NCI-H2029 treated with DMSO at 0.1 percent for 48 hours (cell line): ENCODE results near the gene BORCS5.
"Not testable (repeated sequence)": the region's sequence is repeated elsewhere in the genome, so short reads cannot be mapped to it uniquely, and the experiment has no call there.

Source experiments
- DNase-seq: peaks from one replicate; lab custom pipeline; 2025; lab: John Stamatoyannopoulos, UW

BORCS5 gene

GRCh38 chr12:12486661-12487240, 129.9 kb downstream of the BORCS5 start:
- no peak for DNase-seq

DNA sequence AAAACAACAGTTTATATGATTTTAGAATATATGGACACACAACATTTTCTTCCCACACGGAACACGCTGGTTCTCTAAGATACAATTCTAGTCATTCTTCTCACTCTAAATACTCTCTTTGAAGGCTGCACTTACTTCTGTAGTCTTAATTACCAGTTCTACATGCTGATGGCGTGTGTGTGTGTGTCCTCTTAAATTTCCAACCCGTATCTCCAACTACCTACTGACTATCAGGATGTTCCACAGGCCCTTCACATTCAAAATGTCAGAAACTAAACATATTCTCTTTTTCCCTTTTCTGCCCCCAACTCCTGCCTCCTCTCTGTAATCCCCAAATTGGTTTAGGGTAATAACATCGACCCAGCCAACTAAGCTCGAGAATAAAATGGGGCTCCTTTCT, 130.6 kb downstream of the BORCS5 start:
- DNase-seq = no peak

GRCh38 chr12:12488296-12488695, 131.4 kb downstream of the BORCS5 start:
- no peak for DNase-seq

- DNase-seq = no peak
These were observed 132.1 kb downstream of the BORCS5 start for GRCh38 chr12:12488823-12489550.

DNA sequence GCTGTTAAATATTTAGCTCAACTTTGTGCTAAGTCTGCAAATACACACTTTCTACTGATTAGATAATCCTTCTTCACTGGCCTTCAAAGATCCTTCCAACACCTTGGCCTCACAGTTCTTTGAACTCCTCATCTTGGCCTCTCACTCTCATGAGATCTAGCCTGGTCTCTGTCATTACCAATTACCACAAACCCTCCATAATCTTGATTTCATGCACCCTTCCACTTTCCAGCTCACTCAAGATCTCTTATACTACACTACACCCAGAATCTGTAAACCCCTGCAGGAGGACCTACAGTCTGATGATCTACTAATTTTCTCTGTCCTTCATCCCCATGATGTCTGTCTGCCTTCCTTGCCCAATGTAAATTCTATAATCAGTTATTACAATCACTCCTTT, 134.7 kb downstream of the BORCS5 start:
- no peak for DNase-seq

DNA sequence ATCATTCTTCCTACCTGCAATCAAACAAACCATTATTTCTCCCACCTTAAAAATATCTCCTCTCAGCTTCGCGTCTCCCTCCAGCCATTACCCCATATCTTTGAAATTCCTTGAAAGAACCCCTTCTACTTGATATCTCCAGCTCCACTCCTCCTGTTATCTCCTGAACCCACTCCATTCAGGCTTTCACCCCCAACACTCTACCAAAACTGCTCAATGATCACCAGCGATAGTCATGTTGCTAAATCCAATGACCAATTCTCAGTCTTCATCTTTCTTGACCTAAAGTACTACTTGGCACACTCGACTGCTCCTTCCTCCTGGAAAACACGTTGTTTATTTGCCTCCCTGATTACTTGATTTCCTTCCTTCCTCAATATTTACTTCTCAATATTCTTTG, 135.7 kb downstream of the BORCS5 start:
- DNase-seq = no peak

DNA sequence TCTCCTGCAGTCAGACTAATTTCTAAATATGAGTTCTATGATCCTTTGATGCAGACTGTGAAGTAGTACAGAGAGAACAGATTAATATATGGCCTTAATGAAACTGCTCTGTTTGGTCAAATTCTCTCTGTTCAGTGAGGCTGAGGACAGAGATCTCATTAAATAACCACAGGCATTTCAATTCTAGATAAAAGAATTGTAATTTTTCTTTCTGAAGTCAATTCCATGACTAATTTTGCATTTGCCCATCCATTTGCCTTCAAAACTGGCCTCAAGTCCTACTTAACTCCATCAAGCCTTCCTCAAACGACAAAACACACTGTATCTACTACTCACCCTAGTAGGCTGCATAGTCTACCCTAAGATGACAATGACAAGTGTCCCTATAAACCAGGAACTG, 138.7 kb downstream of the BORCS5 start:
- DNase-seq = no peak

DNA sequence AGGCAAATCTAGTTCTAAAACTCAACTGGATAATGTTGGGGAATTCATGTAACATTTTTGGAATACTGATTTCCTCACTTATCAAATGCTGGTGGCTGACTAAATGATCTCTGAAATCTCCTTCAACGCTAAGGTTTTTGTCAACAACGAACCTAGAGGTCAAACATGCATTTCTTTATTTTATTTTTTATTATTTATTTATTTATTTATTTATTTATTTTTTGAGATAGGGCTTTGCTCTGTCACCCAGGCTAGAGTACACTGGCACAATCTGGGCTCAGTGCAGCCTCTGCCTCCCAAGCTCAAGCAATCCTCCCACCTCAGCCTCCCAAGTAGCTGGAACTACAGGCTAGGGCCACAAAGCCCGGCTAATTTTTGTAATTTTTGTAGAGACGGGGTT, 141.3 kb downstream of the BORCS5 start:
- DNase-seq = no peak

DNA sequence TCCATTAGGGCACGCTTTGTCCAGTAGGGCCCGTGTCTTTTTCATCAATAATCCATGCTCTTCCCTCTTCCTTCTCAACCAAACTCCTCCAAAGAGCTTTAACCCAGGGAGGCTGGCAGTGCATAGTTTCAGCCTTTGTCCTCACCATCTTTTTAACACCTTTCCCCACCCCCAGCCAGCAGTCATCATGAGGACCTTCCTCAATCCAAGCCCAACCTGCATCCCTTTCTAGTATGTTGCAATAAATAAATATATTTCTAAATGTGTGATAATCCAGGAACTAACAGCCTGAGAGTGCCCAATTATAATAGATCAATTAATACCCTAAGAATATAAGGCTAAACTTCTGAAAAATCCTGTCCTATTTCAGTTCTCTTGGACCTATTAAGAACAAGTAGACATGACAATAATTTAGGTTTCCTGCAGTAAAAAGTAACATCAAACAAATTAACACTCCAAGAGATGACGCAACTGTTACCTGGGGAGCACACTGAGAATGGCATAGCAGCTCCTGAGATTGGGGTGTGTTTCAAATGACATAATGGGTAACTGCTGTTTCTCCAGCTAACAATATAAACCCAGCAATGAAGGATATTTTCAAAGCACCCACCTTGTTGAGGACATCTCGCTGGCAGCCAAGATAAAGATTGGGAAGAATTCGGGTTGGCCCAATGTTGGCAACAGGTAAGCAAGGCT, 143.2 kb downstream of the BORCS5 start:
- no peak for DNase-seq

DNA sequence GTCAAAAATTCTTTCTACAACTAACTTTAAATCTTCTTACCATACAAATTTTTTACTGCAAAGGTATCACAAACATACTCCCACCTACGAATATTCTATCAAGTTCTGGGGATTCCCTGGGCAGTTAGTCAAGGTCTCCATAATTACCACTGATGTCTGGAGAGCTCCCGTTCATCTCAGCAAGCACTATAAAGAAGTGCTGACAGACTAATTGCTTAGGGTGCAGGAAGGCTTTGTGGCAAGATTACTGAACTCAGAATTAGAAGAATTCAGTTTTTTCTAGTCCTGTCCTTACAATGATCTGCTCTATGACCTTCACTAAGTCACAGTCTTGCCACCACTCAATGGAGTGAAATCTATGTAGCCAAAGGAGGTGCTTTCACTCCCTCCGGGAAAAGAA, 144.2 kb downstream of the BORCS5 start:
- no peak for DNase-seq

GRCh38 chr12:12502130-12502814, 145.4 kb downstream of the BORCS5 start:
- not testable (repeated sequence) for DNase-seq

- DNase-seq = no peak
These were observed 145.9 kb downstream of the BORCS5 start for GRCh38 chr12:12502815-12503151.

DNA sequence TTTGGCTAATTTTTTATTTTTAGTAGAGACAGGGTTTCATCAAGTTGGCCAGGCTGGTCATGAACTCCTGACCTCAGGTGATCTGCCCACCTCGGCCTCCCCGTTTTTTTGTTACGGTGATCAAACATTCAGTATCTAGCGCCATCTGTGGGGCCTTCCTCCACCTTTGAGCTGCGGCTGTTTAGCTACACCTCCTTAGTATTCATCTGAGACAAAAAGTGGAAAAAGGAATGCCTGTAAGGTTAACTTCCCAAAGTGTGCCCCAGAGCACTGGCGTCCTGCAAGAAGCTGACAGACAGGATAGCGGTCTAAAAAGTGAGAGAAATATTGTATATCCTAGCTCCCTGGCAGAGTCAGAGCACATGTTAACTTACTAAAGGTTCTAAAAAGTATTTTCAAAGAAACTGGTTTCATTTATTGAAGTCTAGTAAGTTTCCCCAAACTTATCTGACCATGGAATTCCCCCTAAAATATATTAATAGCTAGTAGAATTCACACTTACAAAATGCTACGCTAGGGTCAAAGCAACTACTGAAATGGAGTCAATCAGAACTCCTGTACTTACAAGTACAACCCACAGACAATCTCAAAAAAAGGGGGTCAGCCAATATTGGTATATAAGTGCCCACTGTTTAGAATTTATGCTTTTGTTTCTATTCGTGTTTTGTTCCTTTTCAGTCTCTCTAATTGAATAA, 146.7 kb downstream of the BORCS5 start:
- no peak for DNase-seq

DNA sequence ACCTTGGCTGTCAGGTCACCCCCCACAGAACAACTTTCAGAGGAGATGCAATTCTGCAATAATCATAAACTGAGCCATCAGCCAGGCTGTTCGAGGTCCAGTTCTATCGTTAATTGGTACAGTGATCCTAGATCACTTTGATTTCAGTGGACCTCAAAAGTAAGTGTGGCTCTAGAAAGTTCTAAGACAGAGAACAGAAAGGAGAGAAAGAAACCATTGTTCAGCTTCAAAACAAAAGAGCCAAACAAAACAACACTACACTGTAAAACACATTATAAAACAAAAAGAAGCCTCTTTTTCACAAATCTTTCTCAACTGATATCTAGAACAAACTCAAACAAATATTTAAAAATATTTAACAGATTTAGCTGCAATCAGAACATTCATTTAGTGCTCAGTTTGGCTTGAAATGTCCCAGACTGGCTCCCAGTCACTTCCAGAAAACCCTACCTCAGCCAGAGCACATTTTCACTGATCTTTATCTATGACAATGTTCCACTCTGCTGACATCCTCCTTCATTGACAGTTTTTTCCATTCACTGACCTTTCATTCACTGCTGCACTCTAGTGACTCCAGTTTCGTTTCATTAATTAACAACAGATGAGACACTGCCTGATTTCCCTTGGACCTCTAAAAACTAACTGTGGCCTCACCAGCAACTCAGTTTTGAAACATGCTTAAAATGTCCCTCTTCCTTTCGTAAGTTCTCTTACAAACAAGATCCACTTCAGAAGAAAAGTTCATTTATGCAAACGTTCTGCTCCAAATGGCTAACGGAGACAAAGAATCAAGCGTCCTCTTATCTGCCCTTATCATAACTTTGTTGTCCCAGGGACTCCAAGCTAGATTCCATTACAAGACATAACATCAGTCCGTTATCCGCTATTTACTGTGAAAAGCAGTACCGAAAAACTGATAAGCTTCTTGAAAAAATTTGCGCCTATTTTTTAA, 148.9 kb downstream of the BORCS5 start:
- DNase-seq = no peak

DNA sequence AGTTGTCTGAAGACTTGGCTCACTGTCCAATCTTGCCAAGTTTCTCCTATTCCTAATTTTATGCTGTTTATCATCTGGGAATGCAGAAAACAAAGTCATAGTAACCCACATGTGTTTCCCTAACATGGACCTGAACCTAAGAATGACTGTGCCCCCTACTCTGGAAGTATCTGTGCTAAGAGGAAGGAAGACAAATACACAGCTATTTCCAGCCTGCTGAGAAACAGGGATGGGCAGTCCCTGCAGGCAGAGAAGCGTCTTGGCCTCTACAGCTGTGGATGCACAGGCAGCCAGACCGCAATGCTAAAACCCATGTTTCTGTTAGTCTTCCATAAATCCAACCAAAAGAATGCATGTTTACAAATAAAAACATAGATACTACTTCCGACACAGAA, 149.6 kb downstream of the BORCS5 start:
- DNase-seq = no peak

DNA sequence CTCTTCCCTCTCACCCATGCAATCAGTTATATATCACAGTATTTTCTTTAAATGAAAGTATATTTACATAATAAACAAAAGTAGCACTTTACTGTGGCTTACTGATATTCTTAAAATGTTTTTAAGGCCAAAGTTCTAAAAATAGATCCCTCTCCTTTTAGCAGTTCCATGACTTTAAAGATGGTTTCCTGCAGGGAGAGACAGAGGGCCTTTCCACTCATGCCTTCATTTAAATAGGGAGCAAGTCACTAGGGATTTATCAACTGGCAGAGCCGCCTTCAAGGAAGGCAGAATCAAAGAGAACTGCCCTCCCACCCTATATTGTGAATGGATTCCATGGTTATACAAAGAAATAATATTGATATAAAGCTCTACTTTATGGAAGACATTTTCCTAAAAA, 150.2 kb downstream of the BORCS5 start:
- DNase-seq = no peak

- DNase-seq = no peak
These were observed 151.7 kb downstream of the BORCS5 start for GRCh38 chr12:12508612-12509011.

DNA sequence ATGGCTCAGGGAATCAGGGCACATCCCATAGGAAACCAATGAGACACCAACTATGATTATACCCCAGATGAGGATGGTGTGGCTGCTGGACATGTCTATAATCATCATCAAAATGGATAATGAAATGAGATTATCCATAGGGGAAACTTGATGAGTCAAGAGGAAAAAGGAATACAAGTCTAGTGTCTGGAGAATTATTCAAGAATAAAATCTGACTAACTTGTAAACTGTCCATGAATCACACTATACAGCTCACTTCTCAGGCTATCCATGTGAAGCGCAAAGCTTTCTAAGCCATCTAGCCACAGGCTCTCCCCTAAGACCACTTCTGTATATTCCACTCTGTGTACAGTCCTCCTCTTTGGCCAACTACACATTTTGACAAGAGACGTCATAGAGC, 153.3 kb downstream of the BORCS5 start:
- DNase-seq = no peak

DNA sequence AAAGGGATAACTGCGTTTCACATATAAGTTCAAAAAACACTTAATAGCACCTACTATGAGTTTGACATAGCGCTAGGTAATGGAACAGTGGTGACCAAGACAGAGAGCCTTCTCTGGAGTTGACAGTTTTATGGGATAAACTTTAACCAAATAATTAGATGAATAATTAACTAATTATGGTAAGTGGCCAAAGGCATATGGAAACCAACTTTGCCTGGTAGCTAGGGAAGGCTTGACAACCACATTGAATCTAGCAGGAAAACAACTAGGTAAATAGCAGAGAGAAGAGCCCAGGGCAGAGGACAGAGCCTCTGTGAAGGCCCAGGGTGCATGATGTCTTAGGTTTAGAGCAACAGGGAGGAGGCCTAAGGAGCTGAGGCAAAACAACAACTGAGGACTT, 153.7 kb downstream of the BORCS5 start:
- DNase-seq = no peak

DNA sequence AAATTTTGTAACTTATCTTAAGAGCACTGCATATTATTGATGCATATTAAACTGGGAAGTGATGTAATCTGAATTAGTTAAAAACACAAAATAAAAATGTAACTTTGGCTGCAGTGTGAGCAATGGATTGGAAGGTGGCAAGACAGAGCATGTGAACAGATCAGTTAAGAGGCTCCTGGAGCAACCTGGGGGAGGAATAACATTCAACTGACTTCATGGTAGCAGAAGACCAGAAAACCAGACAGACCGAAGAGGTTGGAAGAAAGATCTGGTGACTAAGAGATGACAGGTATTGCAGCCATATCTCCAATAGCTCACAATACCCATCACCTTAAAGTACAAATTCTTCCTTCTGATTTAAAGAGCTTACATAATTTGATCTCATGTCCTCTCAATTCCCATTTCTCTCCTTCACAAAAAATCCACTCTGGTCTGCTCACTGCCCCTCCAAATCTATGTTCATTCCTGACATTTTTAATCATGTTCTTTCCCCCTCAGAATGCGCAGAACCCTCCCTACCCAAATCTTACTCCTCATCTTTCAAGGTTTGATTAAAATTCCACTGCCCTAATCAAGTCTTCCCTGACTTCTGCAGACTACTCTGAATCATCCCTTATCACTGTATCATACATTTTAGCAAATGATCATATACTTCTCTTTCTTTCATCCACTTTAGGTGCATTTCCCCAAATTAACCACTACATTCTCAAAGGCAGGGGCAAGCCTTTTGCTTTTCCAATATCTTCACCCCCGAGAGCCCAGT, 154.3 kb downstream of the BORCS5 start:
- DNase-seq = no peak
